Uterus (tissue), 4 donors: ENCODE results near the gene ZBTB18. TPM values are rescaled to one million over a fixed set of nuclear protein-coding genes. Genes with fewer than 3 reads are reported as not detected.

Experiments
- DNase-seq, 2 donors: peaks; one replicate each; pipeline ENCODE4 v3.0.0-alpha.2; 2019 to 2020
- H3K27ac ChIP-seq, 2 donors: fragments of 200-600 bp; sonication (generic); 1 replicate in 1 of 2; 2 replicates in 1 of 2; pipeline ENCODE4 v1.5.1; 2016 to 2018
- H3K27me3 ChIP-seq, 2 donors: fragments of 200-600 bp; sonication (generic); one replicate each; pipeline ENCODE4 v1.5.1; 2018 to 2019; ENCODE audit warnings: control low read depth in 1 of 2
- H3K36me3 ChIP-seq, 2 donors: fragments of 200-600 bp; sonication (generic); one replicate each; pipeline ENCODE4 v1.5.1; 2019; ENCODE audit warnings: control low read depth in 1 of 2
- H3K4me1 ChIP-seq, 2 donors: fragments of 200-600 bp; sonication (generic); one replicate each; pipeline ENCODE4 v1.5.1; 2018 to 2019; ENCODE audit warnings: control low read depth in 1 of 2
- H3K4me3 ChIP-seq, 2 donors: fragments of 200-600 bp; sonication (generic); 1 replicate in 1 of 2; 2 replicates in 1 of 2; pipeline ENCODE4 v1.5.1; 2018 to 2019; ENCODE audit warnings: mild to moderate bottlenecking in 1 of 2
- H3K9me3 ChIP-seq, 2 donors: fragments of 200-600 bp; sonication (generic); one replicate each; pipeline ENCODE4 v1.5.1; 2019; ENCODE audit warnings: control low read depth in 1 of 2
- POLR2A ChIP-seq, 2 donors: fragments of 450-650 bp; IDR thresholded peaks; one replicate each; pipeline ENCODE4 v1.6.1; 2016; ENCODE audit warnings: antibody characterized with exemption in 2 of 2, mild to moderate bottlenecking in 1 of 2, moderate library complexity in 1 of 2
- intact Hi-C: fragments of 100-400 bp; cut with DNase I; formaldehyde crosslinking; loops from one replicate; pipeline ENCODE4 v1.15.1; 2023; ENCODE audit warnings: low total_unique reads
- total RNA-seq, 4 donors: library from RNA; depleted of rRNA in 3 of 4; stranded (reverse); fragments of >200 nt in 3 of 4; gene quantifications; one replicate each; pipeline versions ENCODE4 v1.1.0 to v1.2.4, GENCODE V29; 2014 to 2023
- TF ChIP-seq, protein P1 (sequence below), 4 experiments: fragments of 200-600 bp in 2 of 4; fragments of 450-650 bp in 2 of 4; sonication (generic) in 2 of 4; IDR thresholded peaks; one replicate each; pipeline ENCODE4 v1.5.1; 2016 to 2019; ENCODE audit warnings: antibody characterized with exemption in 4 of 4, mild to moderate bottlenecking in 2 of 4, moderate library complexity in 1 of 4
- donor health status: DM: yes; HTN: yes; CAD: no.

The ZBTB18 gene
- total RNA-seq, 4 donors from 2014 or later: 5.3 to 16.7 (median 12.4) TPM

GRCh38 chr1:244080343-244080929, 29.4 kb downstream of the ZBTB18 start:
- no peak overlapping the region for H3K27ac ChIP-seq
- intact Hi-C loops: no loop called here
- no peaks in the 10 kb centered on the region for H3K9me3 ChIP-seq
- no peak for DNase-seq
- no peaks in the 10 kb centered on the region for H3K36me3 ChIP-seq
- TF ChIP-seq POLR2A (IDR thresholded peaks at IDR 0.05): no peak
- TF ChIP-seq, protein P1, sequence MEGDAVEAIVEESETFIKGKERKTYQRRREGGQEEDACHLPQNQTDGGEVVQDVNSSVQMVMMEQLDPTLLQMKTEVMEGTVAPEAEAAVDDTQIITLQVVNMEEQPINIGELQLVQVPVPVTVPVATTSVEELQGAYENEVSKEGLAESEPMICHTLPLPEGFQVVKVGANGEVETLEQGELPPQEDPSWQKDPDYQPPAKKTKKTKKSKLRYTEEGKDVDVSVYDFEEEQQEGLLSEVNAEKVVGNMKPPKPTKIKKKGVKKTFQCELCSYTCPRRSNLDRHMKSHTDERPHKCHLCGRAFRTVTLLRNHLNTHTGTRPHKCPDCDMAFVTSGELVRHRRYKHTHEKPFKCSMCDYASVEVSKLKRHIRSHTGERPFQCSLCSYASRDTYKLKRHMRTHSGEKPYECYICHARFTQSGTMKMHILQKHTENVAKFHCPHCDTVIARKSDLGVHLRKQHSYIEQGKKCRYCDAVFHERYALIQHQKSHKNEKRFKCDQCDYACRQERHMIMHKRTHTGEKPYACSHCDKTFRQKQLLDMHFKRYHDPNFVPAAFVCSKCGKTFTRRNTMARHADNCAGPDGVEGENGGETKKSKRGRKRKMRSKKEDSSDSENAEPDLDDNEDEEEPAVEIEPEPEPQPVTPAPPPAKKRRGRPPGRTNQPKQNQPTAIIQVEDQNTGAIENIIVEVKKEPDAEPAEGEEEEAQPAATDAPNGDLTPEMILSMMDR (IDR thresholded peaks at IDR 0.05): no peak
- H3K4me3 ChIP-seq: no peak overlapping the region
- no peaks in the 10 kb centered on the region for H3K27me3 ChIP-seq
- H3K4me1 ChIP-seq: no peaks in the 10 kb centered on the region

GRCh38 chr1:244082969-244083368, 31.9 kb downstream of the ZBTB18 start:
- Histone ChIP-seq H3K9me3 (no peaks in the 10 kb centered on the region), H3K4me1 (no peaks in the 10 kb centered on the region), H3K4me3 (no peak overlapping the region), H3K36me3 (no peaks in the 10 kb centered on the region), H3K27me3 (no peaks in the 10 kb centered on the region), H3K27ac (no peak overlapping the region)
- no peak for DNase-seq
- TF ChIP-seq, protein P1 (IDR thresholded peaks at IDR 0.05): no peak
- no peak for TF ChIP-seq POLR2A (IDR thresholded peaks at IDR 0.05)
- intact Hi-C loops: no loop called here

DNA sequence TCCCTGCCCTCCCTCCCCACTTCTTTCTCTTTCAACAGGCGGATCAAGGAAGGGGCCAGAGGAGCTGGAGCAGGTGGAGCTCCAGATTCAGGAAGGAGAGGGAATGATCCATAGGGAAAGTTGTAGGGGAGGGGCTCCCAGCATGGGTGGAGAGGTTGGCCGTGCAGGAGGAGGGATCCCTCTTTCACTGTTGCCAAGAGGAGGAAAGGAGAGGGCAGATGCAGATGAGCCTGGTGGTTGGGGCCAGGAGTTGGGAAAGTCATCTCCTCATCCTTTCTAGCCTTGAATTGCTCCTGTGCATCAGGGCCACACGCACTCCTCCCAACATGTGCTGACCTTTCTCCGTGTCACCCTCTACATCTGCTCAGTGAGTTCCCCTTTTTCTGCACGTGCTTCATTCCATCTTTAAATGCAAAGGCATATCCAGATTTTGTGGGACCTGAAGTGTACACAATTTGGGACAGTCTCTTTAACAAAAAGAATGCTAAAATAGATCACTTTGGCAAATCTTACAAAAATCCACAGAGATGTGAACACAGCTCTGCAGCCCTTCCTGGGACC, 32.4 kb downstream of the ZBTB18 start:
- Histone ChIP-seq H3K9me3 (no peaks in the 10 kb centered on the region), H3K27ac (no peak overlapping the region), H3K4me1 (no peaks in the 10 kb centered on the region), H3K27me3 (no peaks in the 10 kb centered on the region), H3K4me3 (no peak overlapping the region), H3K36me3 (no peaks in the 10 kb centered on the region)
- intact Hi-C loops: no loop called here
- no peak for TF ChIP-seq POLR2A (IDR thresholded peaks at IDR 0.05)
- TF ChIP-seq, protein P1 (IDR thresholded peaks at IDR 0.05): no peak
- no peak for DNase-seq

DNA sequence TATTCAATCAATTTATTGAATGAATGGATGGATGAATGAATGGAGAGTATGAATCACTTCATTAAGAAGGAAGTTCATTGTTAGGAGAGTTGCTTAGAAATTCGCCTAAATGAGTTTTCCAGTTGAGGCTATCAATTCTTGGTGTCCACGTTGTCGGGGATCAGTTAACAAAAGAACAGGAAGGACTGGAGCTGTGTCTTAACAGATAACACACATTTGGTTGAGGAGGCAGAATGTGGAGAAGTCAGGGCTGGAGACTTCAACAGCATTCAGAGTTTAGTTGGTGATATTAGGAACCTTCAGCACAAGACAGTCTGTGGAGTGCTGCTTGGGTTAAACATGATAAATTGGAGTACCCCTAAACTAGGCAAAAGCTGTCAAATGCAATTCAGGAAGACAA, 33.7 kb downstream of the ZBTB18 start:
- DNase-seq: no peak
- TF ChIP-seq, protein P1 (IDR thresholded peaks at IDR 0.05): no peak
- TF ChIP-seq POLR2A (IDR thresholded peaks at IDR 0.05): no peak
- no peaks in the 10 kb centered on the region for H3K9me3 ChIP-seq
- H3K27me3 ChIP-seq: no peaks in the 10 kb centered on the region
- intact Hi-C loops: no loop called here
- H3K27ac ChIP-seq: no peak overlapping the region
- H3K4me3 ChIP-seq: no peak overlapping the region
- no peaks in the 10 kb centered on the region for H3K36me3 ChIP-seq
- no peaks in the 10 kb centered on the region for H3K4me1 ChIP-seq

- no peak overlapping the region for H3K4me3 ChIP-seq
- TF ChIP-seq POLR2A (IDR thresholded peaks at IDR 0.05): no peak
- TF ChIP-seq, protein P1 (IDR thresholded peaks at IDR 0.05): no peak
- no peaks in the 10 kb centered on the region for H3K36me3 ChIP-seq
- no peaks in the 10 kb centered on the region for H3K27me3 ChIP-seq
- H3K4me1 ChIP-seq: no peaks in the 10 kb centered on the region
- DNase-seq: no peak
- no peak overlapping the region for H3K27ac ChIP-seq
- no peaks in the 10 kb centered on the region for H3K9me3 ChIP-seq
- intact Hi-C loops: no loop called here
Measured at GRCh38 chr1:244085891-244086290, 34.8 kb downstream of the ZBTB18 start.
